HL-60 (cell line): ENCODE data around the gene CLSTN1.
"Not testable (repeated sequence)": the region's sequence is repeated elsewhere in the genome, so short reads cannot be mapped to it uniquely, and the experiment has no call there.

Experiments used
- DNase-seq, 2 experiments: peaks; one replicate each; pipeline ENCODE4 v3.0.0-alpha.2; 2010 to 2020; ENCODE audit warnings: low read depth in 1 of 2, low spot score in 1 of 2
- H3K27ac ChIP-seq: fragments of 250-450 bp; sonication (Bioruptor Pico); replicated peaks from 2 replicates; pipeline ENCODE4 v1.5.1; 2020; ENCODE audit warnings: mild to moderate bottlenecking, moderate library complexity
- H3K27me3 ChIP-seq: fragments of 250-450 bp; sonication (Bioruptor Pico); 2 replicates; pipeline ENCODE4 v1.5.1; 2021; ENCODE audit warnings: mild to moderate bottlenecking, moderate library complexity; ENCODE audit not compliant: insufficient read depth, poor library complexity, severe bottlenecking
- H3K4me3 ChIP-seq: replicated peaks from 2 replicates; pipeline ENCODE4 v1.5.1; 2011; ENCODE audit warnings: mild to moderate bottlenecking, control low read depth, low read length; ENCODE audit not compliant: insufficient read depth
- CTCF ChIP-seq: IDR thresholded peaks from one replicate; pipeline ENCODE4 v1.5.1; 2011; ENCODE audit warnings: low read length, control low read depth, inconsistent platforms; ENCODE audit not compliant: insufficient read depth
- GABPA ChIP-seq: IDR thresholded peaks from 2 replicates; pipeline ENCODE4 v1.6.1; 2012; ENCODE audit warnings: low read depth
- POLR2AphosphoS5 ChIP-seq: IDR thresholded peaks from 2 replicates; pipeline ENCODE4 v1.6.1; 2012; ENCODE audit warnings: low read depth
- REST ChIP-seq: IDR thresholded peaks from 2 replicates; pipeline ENCODE4 v1.6.1; 2012; ENCODE audit warnings: low read depth; ENCODE audit not compliant: insufficient replicate concordance
- SPI1 ChIP-seq: IDR thresholded peaks from 2 replicates; pipeline ENCODE4 v1.6.1; 2012; ENCODE audit warnings: low read depth, mild to moderate bottlenecking, borderline replicate concordance

CLSTN1 gene

GRCh38 chr1:9809100-9809510, 14.7 kb downstream of the CLSTN1 start:
- DNase-seq = no peak
- Histone ChIP-seq H3K27ac (no peak overlapping the region), H3K27me3 (no peaks in the 10 kb centered on the region), H3K4me3 (no peak overlapping the region)
- TF ChIP-seq SPI1 = no peak
- TF ChIP-seq GABPA = no peak
- TF ChIP-seq CTCF = no peak
- TF ChIP-seq REST = no peak
- no peak for TF ChIP-seq POLR2AphosphoS5

GRCh38 chr1:9808459-9808858, 15.3 kb downstream of the CLSTN1 start:
- no peak for TF ChIP-seq GABPA
- TF ChIP-seq POLR2AphosphoS5 = no peak
- TF ChIP-seq REST = no peak
- Histone ChIP-seq H3K27me3 (no peaks in the 10 kb centered on the region), H3K4me3 (no peak overlapping the region), H3K27ac (no peak overlapping the region)
- no peak for DNase-seq

GRCh38 chr1:9807541-9807940, 16.2 kb downstream of the CLSTN1 start:
- Histone ChIP-seq H3K4me3 (no peak overlapping the region), H3K27ac (no peak overlapping the region), H3K27me3 (no peaks in the 10 kb centered on the region)
- TF ChIP-seq REST (no peak), POLR2AphosphoS5 (no peak), GABPA (no peak), CTCF (no peak)
- DNase-seq = no peak

GRCh38 chr1:9805972-9806371, 17.8 kb downstream of the CLSTN1 start:
- H3K4me3 ChIP-seq, H3K27me3 ChIP-seq, DNase-seq, H3K27ac ChIP-seq: not testable (repeated sequence)
